ENCODE measurements around the gene NCK1.
"Not testable (repeated sequence)": the region's sequence is repeated elsewhere in the genome, so short reads cannot be mapped to it uniquely, and the experiment has no call there.

Gene NCK1

DNA sequence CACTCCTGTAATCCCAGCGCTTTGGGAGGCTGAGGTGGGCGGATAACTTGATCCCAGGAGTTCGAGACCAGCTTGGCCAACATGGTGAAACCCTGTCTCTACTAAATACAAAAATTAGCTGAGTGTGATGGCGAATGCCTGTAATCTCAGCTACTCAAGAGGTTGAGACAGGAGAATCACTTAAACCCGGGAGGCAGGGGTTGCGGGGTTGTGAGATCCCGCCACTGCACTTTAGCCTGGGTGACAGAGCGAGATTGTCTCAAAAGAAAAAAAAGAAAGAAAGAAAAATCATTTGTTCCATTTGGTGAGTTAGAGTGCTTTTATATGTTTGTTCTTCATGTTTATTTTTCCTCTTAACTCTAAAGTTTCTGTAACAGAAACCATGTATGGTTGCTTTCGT, 7.3 kb downstream of the NCK1 start:
- DNase-seq: no peak

DNA sequence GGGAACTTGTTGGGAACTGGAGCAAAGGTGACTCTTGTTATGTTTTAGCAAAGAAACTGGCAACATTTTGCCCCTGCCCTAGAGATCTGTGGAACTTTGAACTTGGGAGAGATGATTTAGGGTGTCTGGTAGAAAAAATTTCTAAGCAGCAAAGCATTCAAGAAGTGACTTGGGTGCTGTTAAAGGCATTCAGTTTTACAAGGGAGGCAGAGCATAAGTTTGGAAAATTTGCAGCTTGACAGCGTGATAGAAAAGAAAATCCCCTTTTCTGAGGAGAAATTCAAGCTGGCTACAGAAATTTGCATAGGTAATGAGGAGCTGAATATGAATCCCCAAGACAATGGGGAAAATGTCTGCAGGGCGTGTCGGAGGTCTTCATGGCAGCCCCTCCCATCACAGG, 10.2 kb downstream of the NCK1 start:
- not testable (repeated sequence) for DNase-seq

- DNase-seq: not testable (repeated sequence)
These were observed 17.5 kb downstream of the NCK1 start for GRCh38 chr3:136879510-136879909.

DNA sequence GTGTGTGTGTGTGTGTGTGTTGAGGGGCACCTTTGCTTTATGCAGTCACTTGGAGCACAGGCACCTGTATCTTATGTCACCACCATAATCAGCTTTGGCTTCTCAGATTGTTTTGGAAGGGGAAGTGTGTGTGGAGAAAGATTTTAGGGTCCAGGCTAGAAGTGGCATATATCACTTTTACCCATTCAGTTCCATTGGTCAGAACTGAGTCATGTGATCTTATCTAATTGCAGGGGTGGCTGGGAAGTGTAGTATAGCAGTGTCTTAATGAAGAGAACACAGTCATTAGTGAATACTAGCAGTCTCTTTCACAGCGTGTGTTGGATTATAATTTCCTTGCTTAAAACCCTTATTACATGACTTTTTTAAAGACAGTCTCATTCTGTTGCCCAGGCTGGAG, 20.6 kb downstream of the NCK1 start:
- no peak for DNase-seq

- no peak for DNase-seq
These were observed 22.1 kb downstream of the NCK1 start for GRCh38 chr3:136883967-136884720.

- no peak for DNase-seq
These were observed 23.6 kb downstream of the NCK1 start for GRCh38 chr3:136885357-136886213.

DNA sequence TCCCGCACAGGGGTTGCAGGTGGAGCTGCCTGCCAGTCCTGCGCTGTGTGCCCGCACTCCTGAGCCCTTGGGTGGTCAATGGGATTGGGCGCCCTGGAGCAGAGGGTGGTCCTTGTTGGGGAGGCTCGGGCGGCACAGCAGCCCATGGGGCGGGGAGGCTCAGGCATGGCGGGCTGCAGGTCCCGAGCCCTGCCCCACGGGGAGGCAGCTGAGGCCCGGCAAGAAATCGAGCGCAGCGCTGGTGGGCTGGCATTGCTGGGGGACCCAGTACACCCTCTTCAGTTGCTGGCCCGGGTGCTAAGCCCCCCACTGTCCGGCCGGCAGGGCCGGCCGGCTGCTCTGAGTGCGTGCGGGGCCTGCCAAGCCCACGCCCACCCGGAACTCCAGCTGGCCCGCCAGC, 27.9 kb downstream of the NCK1 start:
- DNase-seq: no peak

DNA sequence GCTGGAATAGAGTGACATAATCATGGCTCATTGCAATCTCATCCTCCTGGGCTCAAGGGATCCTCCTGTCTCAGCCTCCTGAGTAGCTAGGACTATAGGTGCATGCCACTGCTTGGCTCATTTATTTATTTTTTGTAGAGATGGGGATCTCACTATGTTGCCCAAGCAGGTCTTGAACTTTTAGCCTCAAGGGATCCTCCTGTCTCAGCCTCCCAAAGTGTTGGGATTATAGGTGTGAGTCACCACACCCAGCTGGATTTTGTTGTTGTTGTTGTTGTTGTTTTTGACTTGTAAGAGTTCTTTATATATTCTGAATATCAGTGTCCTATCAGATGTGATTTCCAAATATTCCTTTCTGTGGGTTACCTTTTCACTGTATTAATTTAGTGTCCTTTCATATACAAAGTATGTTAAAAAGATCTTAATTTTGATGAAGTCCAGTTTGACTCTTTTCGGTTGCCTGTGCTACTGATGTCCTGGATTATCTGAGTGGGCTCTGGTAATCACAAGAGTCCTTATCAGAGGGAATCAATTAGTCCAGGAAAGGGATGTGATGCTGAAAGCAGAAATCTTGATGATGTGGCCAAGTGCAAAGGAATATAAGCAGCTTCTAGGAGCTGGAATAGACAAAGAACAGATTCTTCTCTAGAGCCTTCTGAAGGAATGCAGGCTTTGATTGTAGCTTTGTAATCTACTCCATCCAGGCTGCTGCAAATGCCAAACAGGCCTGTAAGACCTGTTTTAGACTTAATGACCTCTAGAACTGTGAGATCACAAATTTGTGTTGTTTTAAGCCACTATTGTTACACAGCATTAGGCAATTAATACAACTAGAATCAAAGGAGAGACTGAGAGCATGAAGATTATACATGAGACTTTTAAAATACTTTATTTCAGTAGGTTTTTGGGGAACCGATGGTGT, 30.2 kb downstream of the NCK1 start:
- DNase-seq: no peak

GRCh38 chr3:136893848-136894443, 31.9 kb downstream of the NCK1 start:
- DNase-seq: no peak

DNA sequence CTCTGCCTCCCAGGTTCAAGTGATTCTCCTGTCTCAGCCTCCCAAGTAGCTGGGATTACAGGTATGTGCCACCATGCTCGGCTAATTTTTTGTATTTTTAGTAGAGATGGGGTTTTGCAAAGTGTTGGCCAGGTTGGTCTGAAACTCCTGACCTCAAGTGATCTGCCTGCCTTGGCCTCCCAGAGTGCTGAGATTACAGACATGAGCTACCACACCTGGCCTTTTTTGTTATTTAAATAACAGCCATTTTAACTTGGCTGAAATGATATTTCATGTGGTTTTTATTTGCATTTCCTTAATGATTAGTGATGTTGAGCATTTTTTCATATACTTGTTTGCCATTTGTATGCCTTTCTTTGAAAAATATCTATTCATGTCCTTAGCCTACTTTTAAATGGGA, 35.2 kb downstream of the NCK1 start:
- DNase-seq: not testable (repeated sequence)

DNA sequence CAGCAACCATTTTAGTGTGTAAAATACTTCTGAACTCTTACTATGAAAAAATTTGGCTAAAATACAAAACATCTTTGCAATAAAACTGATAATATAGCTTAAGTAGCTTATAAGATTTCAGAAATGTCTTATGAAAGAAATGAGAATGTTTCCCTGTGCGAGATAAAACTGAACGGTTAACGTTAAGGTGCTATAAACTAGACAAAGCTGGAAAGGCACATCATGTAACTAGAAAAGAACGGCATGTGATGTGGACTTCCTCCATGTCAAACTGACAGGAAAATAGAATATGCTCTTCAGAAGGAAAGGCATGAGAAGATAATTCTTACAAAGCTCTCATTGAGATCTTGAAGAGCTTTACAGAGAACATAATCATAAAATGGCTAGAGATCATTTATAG, 36.5 kb downstream of the NCK1 start:
- no peak for DNase-seq

DNA sequence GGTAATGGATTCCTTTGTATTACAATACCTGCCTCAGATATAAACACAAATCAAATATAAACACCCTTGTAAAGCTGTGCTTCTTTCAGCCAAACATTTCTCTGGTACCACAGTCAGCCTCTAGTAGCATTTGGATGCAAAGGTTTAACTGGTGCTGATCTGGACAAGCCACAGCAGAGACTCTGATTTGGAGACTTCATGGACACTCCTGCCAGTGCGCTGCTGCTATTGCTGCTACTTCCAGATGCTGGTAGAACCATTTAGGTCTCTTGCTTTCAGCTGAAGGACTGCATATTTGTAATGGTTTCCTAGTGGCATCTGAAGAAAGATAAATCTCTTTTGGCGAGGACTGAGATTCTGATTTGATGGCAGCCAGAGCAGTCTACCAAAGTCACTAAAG, 36.9 kb downstream of the NCK1 start:
- no peak for DNase-seq

GRCh38 chr3:136899622-136900158, 37.7 kb downstream of the NCK1 start:
- no peak for DNase-seq

- DNase-seq: not testable (repeated sequence)
These were observed 38.7 kb downstream of the NCK1 start for GRCh38 chr3:136900694-136901093.

- no peak for DNase-seq
These were observed 39.4 kb downstream of the NCK1 start for GRCh38 chr3:136901391-136901790.

- DNase-seq: not testable (repeated sequence)
These were observed 40.5 kb downstream of the NCK1 start for GRCh38 chr3:136902530-136902929.

- no peak for DNase-seq
These were observed 41.9 kb downstream of the NCK1 start for GRCh38 chr3:136903899-136904298.

- DNase-seq: no peak
These were observed 42.7 kb downstream of the NCK1 start for GRCh38 chr3:136904746-136905145.

DNA sequence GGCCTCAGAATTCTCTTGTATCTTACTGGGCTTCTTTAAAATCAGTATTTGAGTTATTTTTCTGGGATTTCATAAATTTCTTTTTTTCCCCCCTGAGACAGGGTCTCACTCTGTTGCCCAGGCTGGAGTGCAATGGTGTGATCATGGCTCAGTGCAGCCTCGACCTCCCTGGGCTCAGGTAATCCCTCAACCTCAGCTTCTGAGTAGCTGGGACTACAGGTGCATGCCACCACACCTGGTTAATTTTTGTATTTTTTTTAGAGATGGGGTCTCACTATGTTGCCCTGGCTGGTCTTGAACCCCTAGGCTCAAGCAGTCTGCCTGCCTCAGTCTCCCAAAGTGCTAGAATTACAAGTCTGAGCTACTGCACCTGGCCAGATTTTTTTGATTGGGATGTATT, 43.5 kb downstream of the NCK1 start:
- DNase-seq: no peak

DNA sequence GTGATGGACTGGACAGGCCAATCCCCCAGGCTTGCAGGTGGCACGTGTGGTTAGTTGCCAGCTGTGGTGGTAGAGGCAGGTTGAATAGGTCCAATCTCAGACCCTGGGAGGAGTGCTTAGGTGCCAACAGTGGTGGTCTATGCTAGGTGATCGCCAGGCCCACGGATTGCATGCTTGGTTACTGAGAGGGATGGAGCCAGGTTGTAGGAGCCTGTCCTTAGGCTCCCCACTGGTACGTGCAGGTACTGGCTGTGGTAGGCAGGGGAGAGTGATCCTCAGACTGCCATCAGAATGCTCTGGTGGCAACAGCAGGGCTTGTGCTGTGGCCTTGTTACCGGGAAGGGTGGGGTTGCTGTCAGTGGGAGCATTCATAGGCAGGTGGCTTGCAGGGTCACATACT, 44.7 kb downstream of the NCK1 start:
- DNase-seq: no peak

DNA sequence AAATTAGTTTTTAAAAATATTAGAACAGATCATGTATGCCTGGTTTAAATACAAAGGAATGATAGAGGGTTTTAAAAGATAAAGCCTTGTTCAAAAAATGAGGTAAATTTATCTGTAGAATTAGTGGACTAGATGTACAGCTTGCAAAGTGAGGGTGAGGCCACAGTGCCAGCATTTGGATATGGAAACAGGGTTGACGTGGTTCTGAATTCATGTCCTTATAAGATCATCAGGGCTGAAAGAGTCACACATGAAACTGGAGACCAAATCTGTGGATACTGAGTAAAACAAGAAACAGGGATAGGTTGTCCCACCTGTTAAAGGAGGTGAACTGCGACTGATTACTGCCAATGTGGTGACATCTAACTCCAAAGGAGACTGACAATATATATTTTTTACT, 46.3 kb downstream of the NCK1 start:
- no peak for DNase-seq

- DNase-seq: no peak
These were observed 47.2 kb downstream of the NCK1 start for GRCh38 chr3:136909187-136909586.

Data from retina (tissue), 1 donor.